ENCODE results near the gene KCNQ4.

DNA sequence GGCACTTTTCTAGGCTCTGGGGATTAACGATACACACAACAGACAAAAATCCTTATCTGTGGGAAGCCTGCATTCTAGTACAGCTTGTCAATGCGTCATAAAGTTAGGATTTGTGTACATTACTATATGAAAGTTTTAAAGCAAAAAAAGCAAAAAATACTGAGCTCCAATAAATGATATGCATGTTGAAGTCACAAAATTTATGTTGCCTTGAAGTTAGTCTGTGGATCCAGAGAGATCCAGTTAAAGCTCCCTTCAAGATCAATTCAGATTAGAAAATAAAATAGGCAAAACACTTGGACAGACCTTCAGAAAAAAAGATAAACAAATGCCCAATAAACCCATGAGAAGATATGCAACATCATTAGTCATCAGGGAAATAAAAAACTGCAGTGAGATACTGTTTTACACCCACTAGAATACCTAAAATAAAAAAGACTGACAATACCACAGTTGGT lies 33.1 kb upstream of the KCNQ4 start:
- TF ChIP-seq ZNF70 (CRISPR knock-in tag; IDR thresholded peaks at IDR 0.05) (no peak), RARB (CRISPR knock-in tag; IDR thresholded peaks at IDR 0.05) (no peak), ZNF8 (CRISPR knock-in tag; IDR thresholded peaks at IDR 0.05) (no peak), BACH2 (CRISPR knock-in tag; IDR thresholded peaks at IDR 0.05; ENCODE audit: borderline replicate concordance) (no peak), SNAI2 (CRISPR knock-in tag; IDR thresholded peaks at IDR 0.05) (no peak), ZC3H10 (CRISPR knock-in tag; IDR thresholded peaks at IDR 0.05) (no peak), PPARA (CRISPR knock-in tag; IDR thresholded peaks at IDR 0.05; ENCODE audit: borderline replicate concordance) (no peak), ARNTL (CRISPR knock-in tag; IDR thresholded peaks at IDR 0.05; ENCODE audit: borderline replicate concordance, low read depth) (no peak), ZFP3 (CRISPR knock-in tag; IDR thresholded peaks at IDR 0.05) (no peak), TCF4 (CRISPR knock-in tag; IDR thresholded peaks at IDR 0.05; ENCODE audit: borderline replicate concordance) (no peak)
- TF ChIP-seq, protein P1, sequence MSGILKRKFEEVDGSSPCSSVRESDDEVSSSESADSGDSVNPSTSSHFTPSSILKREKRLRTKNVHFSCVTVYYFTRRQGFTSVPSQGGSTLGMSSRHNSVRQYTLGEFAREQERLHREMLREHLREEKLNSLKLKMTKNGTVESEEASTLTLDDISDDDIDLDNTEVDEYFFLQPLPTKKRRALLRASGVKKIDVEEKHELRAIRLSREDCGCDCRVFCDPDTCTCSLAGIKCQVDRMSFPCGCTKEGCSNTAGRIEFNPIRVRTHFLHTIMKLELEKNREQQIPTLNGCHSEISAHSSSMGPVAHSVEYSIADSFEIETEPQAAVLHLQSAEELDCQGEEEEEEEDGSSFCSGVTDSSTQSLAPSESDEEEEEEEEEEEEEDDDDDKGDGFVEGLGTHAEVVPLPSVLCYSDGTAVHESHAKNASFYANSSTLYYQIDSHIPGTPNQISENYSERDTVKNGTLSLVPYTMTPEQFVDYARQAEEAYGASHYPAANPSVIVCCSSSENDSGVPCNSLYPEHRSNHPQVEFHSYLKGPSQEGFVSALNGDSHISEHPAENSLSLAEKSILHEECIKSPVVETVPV (CRISPR knock-in tag; IDR thresholded peaks at IDR 0.05) = no peak
- TF ChIP-seq, protein P2, sequence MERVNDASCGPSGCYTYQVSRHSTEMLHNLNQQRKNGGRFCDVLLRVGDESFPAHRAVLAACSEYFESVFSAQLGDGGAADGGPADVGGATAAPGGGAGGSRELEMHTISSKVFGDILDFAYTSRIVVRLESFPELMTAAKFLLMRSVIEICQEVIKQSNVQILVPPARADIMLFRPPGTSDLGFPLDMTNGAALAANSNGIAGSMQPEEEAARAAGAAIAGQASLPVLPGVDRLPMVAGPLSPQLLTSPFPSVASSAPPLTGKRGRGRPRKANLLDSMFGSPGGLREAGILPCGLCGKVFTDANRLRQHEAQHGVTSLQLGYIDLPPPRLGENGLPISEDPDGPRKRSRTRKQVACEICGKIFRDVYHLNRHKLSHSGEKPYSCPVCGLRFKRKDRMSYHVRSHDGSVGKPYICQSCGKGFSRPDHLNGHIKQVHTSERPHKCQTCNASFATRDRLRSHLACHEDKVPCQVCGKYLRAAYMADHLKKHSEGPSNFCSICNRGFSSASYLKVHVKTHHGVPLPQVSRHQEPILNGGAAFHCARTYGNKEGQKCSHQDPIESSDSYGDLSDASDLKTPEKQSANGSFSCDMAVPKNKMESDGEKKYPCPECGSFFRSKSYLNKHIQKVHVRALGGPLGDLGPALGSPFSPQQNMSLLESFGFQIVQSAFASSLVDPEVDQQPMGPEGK (CRISPR knock-in tag; IDR thresholded peaks at IDR 0.05; ENCODE audit: borderline replicate concordance) = no peak
- TF ChIP-seq, protein P3, sequence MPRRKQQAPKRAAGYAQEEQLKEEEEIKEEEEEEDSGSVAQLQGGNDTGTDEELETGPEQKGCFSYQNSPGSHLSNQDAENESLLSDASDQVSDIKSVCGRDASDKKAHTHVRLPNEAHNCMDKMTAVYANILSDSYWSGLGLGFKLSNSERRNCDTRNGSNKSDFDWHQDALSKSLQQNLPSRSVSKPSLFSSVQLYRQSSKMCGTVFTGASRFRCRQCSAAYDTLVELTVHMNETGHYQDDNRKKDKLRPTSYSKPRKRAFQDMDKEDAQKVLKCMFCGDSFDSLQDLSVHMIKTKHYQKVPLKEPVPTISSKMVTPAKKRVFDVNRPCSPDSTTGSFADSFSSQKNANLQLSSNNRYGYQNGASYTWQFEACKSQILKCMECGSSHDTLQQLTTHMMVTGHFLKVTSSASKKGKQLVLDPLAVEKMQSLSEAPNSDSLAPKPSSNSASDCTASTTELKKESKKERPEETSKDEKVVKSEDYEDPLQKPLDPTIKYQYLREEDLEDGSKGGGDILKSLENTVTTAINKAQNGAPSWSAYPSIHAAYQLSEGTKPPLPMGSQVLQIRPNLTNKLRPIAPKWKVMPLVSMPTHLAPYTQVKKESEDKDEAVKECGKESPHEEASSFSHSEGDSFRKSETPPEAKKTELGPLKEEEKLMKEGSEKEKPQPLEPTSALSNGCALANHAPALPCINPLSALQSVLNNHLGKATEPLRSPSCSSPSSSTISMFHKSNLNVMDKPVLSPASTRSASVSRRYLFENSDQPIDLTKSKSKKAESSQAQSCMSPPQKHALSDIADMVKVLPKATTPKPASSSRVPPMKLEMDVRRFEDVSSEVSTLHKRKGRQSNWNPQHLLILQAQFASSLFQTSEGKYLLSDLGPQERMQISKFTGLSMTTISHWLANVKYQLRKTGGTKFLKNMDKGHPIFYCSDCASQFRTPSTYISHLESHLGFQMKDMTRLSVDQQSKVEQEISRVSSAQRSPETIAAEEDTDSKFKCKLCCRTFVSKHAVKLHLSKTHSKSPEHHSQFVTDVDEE (CRISPR knock-in tag; IDR thresholded peaks at IDR 0.05) = no peak
